Right atrium auricular region (tissue), 2 donors: Measurements from ENCODE around the gene AP3B1. TPM values are rescaled to one million over a fixed set of nuclear protein-coding genes. Genes with fewer than 3 reads are reported as not detected.

Experiments
- DNase-seq: peaks from one replicate; pipeline ENCODE4 v3.0.0-alpha.2; 2019; ENCODE audit warnings: low spot score
- H3K27ac ChIP-seq, 2 donors: fragments of 200-600 bp; sonication (generic); 1 replicate in 1 of 2; 2 replicates in 1 of 2; pipeline ENCODE4 v1.5.1; 2016 to 2019
- H3K27me3 ChIP-seq, 2 donors: fragments of 200-600 bp; sonication (generic); one replicate each; pipeline versions ENCODE4 v1.5.1 to v1.6.0; 2017 to 2019
- H3K36me3 ChIP-seq: fragments of 200-600 bp; sonication (generic); one replicate; pipeline ENCODE4 v1.5.1; 2016
- H3K4me1 ChIP-seq, 2 donors: fragments of 200-600 bp; sonication (generic); one replicate each; pipeline versions ENCODE4 v1.5.1 to v1.6.0; 2017 to 2019
- H3K4me3 ChIP-seq, 2 donors: fragments of 200-600 bp; sonication (generic); 1 replicate in 1 of 2; 2 replicates in 1 of 2; pipeline ENCODE4 v1.5.1; 2017 to 2019; ENCODE audit warnings: mild to moderate bottlenecking in 1 of 2, moderate library complexity in 1 of 2
- H3K9me3 ChIP-seq, 2 donors: fragments of 200-600 bp; sonication (generic); one replicate each; pipeline ENCODE4 v1.5.1; 2019
- CTCF ChIP-seq, 2 donors: fragments of 200-600 bp; sonication (generic); IDR thresholded peaks; one replicate each; pipeline ENCODE4 v1.5.1; 2019; ENCODE audit warnings: antibody characterized with exemption in 2 of 2
- total RNA-seq, 2 donors: library from RNA; depleted of rRNA; stranded (reverse); fragments of >200 nt; gene quantifications; one replicate each; pipeline ENCODE4 v1.1.0, GENCODE V29; 2016

The AP3B1 gene
- total RNA-seq, 2 donors from 2014 or later, result 22.4 to 25.7 TPM

DNA sequence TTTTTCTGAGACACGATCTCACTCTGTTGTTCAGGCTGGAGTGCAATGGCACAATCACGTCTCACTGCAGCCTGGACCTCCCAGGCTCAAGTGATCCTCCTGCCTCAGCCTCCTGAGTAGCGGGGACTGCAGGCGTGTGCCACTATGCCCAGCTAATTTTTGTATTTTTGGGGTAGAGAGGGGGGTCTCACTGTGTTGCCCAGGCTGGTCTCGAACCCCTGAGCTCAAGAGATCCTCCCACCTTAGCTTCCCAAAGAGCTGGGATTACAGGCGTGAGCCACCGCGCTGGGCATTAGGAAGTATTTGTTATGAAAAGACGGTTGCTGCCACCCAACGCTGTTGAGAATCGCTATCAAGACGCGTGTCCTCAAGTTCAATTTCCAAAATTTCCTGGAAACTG lies 337.4 kb downstream of the AP3B1 start:
- H3K4me3 ChIP-seq, result no peak overlapping the region
- no peaks in the 10 kb centered on the region for H3K9me3 ChIP-seq
- DNase-seq, result no peak
- H3K4me1 ChIP-seq, result peaks cover 0 to 4% of the 10 kb centered on the region in 2 donors
- peaks cover 6% of the 10 kb centered on the region in 2 donors for H3K27me3 ChIP-seq
- TF ChIP-seq CTCF (IDR thresholded peaks at IDR 0.05), result no peak
- H3K27ac ChIP-seq, result no peak overlapping the region
- no peaks in the 10 kb centered on the region for H3K36me3 ChIP-seq

GRCh38 chr5:77955577-77955976 lies 338.9 kb downstream of the AP3B1 start:
- no peak for DNase-seq
- no peaks in the 10 kb centered on the region for H3K9me3 ChIP-seq
- H3K27me3 ChIP-seq, result peaks cover 6% of the 10 kb centered on the region in 2 donors
- TF ChIP-seq CTCF (IDR thresholded peaks at IDR 0.05), result no peak
- peaks cover 0 to 4% of the 10 kb centered on the region in 2 donors for H3K4me1 ChIP-seq
- no peaks in the 10 kb centered on the region for H3K36me3 ChIP-seq
- H3K27ac ChIP-seq, result no peak overlapping the region
- H3K4me3 ChIP-seq, result no peak overlapping the region

- H3K27me3 ChIP-seq, result peaks cover 0 to 6% of the 10 kb centered on the region in 2 donors
- no peaks in the 10 kb centered on the region for H3K9me3 ChIP-seq
- H3K4me3 ChIP-seq, result no peak overlapping the region
- no peak for TF ChIP-seq CTCF (IDR thresholded peaks at IDR 0.05)
- no peak for DNase-seq
- no peak overlapping the region for H3K27ac ChIP-seq
- H3K36me3 ChIP-seq, result no peaks in the 10 kb centered on the region
- peaks cover 0 to 4% of the 10 kb centered on the region in 2 donors for H3K4me1 ChIP-seq
Observed at GRCh38 chr5:77953374-77953773, 341.1 kb downstream of the AP3B1 start.

DNA sequence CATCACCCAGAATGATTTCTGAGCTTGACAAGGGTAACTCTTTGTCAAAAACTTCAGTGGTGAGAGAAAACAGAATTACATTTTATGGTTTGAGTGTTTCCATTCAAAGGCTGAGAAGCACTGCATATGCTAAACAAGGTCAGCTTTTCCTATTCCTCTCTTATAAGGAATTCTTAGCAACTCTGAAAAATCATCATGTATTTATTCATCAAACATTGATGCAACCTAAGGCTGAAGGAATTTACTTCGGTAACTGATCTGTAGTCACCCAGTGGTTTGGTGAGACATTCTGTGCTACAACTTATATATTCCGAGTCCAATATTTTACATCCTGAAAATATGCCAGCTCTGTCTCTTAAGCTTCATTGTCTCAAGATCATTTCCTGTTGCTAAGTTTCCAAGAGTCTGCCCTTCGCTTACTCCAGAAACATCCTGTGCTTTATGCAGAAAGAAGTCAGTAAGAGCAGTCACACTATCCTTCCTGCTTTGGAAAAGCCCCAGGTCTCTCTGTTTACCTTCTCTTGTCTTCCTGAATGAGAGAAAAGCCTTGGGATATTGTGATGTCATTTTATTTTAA lies 341.8 kb downstream of the AP3B1 start:
- no peak for TF ChIP-seq CTCF (IDR thresholded peaks at IDR 0.05)
- DNase-seq, result no peak
- H3K27me3 ChIP-seq, result peaks cover 0 to 5% of the 10 kb centered on the region in 2 donors

More for the DNA sequence above, 341.8 kb downstream of the AP3B1 start:
- Histone ChIP-seq H3K9me3 (no peaks in the 10 kb centered on the region), H3K36me3 (no peaks in the 10 kb centered on the region), H3K27ac (no peak overlapping the region), H3K4me1 (no peaks in the 10 kb centered on the region), H3K4me3 (no peak overlapping the region)

Other genes with a start within 250 kb of the AP3B1 start
- gene SCAMP1, start 65.9 kb upstream of the AP3B1 start, total RNA-seq, result 10 to 100 TPM; 21.0 to 39.3 TPM